Measurements from ENCODE around the gene MGP.

The MGP gene

DNA sequence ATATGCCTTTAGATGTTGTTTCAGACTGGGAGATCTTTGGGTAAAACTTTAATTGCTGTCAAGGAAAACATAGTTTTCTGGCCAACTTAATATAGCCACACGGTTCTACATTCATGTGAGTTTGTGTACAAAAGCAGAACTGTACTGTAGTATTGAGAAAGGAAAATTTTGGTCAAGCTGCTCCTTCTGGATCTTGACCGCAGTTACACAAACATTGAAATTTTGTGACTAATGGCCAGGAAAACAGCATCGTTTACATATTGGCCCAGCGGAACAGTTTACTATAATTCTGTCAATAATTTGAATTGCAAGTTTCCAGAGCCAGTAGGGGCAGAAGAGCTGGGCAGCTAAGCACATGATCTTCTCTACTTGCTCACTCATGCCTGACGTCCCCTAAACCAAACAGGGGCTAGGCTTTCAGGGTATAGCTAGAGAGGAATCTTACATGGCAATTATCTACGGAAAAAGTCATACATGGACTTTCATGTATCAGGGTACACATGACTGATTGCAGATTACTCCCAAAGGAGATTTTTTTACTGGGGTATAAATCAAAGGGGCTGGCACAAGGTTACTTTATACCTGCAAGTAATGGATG, 31.0 kb downstream of the MGP start:
- no peak for DNase-seq

- DNase-seq = no peak
These were observed 31.7 kb downstream of the MGP start for GRCh38 chr12:14853961-14854360.

GRCh38 chr12:14852880-14853279, 32.8 kb downstream of the MGP start:
- no peak for DNase-seq

GRCh38 chr12:14850929-14851663, 34.6 kb downstream of the MGP start:
- no peak for DNase-seq

GRCh38 chr12:14849661-14850060, 36.0 kb downstream of the MGP start:
- no peak for DNase-seq

DNA sequence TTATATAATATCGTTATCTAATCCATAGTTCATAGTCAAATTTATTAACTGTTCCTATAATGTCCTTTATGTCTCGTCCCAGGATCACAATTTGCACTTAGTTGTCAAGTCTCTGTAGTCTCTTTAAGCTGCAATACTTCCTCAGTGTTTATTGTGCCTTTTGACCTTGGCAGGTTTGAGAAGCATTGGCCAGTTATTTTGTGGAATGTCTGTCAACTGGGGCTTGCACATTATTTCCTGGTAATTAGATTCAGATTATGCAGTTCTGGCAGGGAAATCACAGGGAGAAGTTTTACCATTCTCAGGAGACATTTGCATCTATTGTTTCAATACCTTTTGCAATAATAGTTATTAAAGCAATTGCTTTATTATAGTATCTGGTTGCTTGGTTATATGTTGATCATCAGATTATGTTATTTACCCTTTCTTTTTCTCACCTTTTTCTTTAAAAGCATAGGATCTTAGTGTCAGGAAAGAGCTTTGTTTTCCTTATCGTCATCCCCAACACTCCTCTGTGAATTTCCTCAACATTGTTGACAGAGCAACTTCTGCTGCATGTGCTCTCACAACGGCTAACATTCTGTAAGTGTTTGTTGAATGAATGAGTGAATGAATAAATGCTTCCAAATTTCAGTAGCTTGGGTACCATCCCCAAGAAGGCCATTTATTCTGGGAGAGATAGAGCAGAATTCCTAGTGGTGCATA, 38.6 kb downstream of the MGP start:
- DNase-seq = no peak

DNA sequence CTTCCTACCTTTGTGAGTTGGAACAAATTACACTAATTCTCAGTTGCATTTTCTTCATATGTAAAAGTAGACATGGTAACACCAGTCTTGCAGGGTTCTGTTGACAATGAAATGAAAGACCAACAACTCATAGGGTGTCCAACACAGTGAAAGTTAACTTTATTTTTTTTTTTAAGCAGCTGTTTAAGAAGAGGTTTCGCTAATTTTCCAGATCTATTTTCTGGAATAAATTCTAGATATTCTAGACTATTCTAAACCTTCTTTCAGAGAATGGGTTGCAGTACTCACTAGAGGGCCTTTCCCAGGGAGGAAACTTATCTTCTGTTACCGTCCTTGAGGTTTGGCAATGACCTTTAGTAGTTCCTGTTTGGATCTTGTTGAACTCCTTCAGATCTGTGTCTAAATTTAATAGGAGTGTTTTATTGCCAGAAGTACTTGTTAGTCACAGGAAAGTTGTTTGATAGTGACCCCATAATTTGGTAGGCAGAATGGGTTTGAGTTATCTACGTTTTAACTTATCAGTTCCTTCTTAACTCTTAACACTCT, 39.5 kb downstream of the MGP start:
- no peak for DNase-seq

DNA sequence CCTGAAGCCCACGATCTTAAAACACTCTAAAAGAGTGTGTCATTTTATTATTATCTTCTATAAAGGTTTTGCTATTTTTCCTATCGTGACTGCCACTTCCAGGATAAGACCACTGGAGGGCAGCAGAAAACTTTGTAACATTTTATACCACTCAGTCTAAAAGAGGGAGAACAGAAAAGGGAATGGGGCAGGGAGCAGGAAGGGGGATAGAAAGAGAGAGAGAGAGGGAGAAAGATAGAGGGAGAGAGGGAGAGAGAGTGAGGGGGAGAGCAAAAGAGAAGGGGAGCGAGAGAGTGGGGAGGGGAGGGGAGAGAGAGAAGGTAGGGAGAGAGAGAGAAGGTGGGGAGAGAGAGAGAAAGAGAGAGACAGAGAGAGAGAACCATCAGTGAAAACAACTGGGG, 40.3 kb downstream of the MGP start:
- no peak for DNase-seq

- DNase-seq = no peak
These were observed 41.3 kb downstream of the MGP start for GRCh38 chr12:14844401-14844800.

DNA sequence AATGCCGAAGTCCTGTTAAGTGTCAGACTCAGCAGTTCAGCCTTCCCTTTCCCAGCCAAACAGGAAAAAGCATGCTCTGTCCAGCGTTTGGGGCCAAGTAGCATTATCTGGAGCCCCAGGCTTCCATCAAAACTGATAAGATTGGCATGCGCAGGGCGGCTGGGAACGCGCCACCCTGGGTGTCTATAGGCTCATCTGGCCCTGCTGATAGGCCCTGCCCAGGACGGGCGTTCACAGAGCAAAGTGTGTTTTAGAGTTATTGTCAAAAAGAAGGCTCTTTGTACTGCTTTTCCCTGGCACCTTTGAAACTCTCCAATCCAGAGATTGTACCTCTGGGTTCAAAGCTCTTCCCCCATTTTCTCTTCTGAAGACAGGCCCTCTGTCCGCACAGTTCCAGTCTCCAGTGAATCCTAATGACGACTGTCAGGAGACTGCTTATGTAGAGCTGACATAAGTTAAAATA, 42.2 kb downstream of the MGP start, which contains the start of gene ART4:
Gene ART4 (minus strand): TSS at position 102 of the 463 bp plus-strand sequence. CDS start 413 bp downstream, outside the sequence.
- no peak for DNase-seq

GRCh38 chr12:14842315-14842714, 43.3 kb downstream of the MGP start:
- DNase-seq = no peak

DNA sequence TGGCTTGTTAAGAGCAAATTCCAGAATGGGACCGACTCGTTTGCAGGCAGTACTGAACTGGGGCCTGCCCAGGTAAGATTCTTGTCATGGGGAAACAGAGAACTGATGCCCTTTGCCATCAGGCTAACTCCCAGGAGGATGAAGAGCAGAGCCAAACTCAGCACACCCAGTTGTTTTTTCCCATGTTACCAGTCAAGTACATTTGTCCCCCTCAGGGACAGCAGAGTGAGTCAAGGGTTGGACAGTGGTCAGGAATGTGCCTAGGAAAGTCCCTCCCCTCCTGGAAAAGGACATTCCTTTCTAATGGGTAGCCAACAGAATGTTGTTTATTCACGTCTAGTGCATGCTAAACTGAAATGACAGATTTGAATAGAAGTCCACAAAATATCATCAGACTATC, 43.9 kb downstream of the MGP start:
- no peak for DNase-seq

DNA sequence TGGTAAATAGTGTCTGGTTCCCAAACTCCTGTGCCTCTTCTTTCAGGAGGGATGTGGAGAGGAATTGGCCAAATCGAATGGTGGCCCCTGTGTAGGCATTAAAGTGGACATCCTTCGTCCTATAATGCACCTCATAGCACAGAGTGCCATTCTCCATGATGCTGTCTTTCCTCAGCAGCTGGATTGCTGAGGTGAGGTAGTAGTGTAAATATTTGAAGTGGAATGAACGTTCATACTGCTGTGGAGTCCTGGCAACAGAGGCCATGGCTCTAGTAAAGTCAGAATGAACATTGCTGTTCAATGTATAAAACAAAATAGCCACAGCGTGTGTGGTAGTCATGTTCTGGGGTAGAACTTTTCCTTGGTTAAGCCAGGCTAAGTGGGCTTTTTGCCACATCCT, 45.0 kb downstream of the MGP start:
- no peak for DNase-seq

DNA sequence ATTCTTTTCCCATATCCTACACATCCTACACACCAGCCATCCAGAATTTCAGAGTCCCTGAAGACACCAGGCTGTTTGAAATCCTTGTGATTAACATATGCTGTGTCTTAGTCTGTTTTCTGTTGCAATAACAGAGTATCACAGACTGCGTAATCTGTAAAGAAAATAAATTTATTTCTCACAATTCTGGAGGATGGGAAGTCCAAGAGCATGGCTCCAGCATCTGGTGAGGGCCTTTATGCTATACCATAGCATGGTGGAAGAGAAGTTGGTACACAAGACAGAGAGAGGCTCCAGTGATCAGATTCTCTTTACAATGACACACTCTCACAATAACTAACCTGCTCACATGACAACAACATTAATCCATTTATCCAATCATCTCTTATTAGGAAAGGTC, 46.4 kb downstream of the MGP start:
- DNase-seq = no peak

DNA sequence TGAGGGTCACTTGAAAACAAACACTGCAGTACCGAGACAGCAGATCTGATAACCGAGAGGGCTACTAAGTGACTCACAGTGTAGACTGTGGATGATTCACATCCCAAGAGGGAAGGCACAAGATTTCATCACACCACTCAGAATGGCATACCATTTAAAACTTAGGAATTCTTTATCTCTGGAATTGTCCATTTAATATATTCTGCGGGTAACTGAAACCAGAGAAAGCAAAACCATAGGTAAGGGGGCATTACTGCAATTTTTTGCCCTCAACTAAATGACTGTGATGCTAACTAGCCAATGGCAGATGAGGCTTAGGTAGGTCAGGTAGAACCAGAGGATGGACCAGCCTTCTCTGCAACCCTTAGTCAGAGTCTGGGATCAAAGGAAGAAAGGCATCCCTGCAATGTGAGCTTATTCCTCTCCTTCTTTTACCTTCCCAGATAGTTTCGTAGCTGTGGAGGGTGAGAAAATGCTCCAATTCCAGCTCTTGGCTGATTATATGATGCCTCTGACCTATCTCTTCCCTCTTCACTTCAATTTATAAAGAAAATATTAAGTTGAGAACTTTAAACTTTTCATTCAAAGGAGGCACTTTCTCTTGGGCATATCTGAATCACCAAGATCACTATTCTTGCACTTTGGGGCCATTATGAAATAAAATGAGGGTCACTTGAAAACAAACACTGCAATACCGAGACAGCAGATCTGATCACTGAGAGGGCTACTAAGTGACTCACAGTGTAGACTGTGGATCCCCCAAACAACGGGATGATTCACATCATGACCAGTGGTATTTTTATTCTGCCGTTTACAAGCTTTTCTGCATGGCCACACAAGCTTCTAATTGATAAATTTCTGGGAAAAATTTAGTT, 49.1 kb downstream of the MGP start:
- DNase-seq = no peak

- DNase-seq = no peak
These were observed 51.1 kb downstream of the MGP start for GRCh38 chr12:14834509-14834908.

- DNase-seq = no peak
These were observed 51.7 kb downstream of the MGP start for GRCh38 chr12:14833952-14834351.

- DNase-seq = no peak
These were observed 52.3 kb downstream of the MGP start for GRCh38 chr12:14833336-14833735.
